Suprapubic skin (tissue), 4 donors: Measurements from ENCODE around the gene DSEL.

Experiments
- CTCF ChIP-seq, 2 donors: fragments of 200-600 bp in 1 of 2; fragments of 450-650 bp in 1 of 2; sonication (generic) in 1 of 2; IDR thresholded peaks; one replicate each; pipeline ENCODE4 v1.5.1; 2016 to 2019; ENCODE audit warnings: antibody characterized with exemption in 2 of 2, mild to moderate bottlenecking in 1 of 2, moderate library complexity in 1 of 2
- EP300 ChIP-seq: sonication (generic); formaldehyde crosslinking; IDR thresholded peaks from one replicate; pipeline ENCODE4 v1.6.1; 2017; ENCODE audit warnings: antibody characterized with exemption
- POLR2A ChIP-seq, 2 donors: fragments of 450-650 bp; IDR thresholded peaks; one replicate each; pipeline ENCODE4 v1.6.1; 2017; ENCODE audit warnings: antibody characterized with exemption in 2 of 2, mild to moderate bottlenecking in 2 of 2, moderate library complexity in 2 of 2
- POLR2AphosphoS5 ChIP-seq, 3 donors: sonication (generic); formaldehyde crosslinking; IDR thresholded peaks; one replicate each; pipeline ENCODE4 v1.6.1; 2017; ENCODE audit warnings: antibody characterized with exemption in 3 of 3

- TF ChIP-seq CTCF (IDR thresholded peaks at IDR 0.05) (no peak), POLR2AphosphoS5 (IDR thresholded peaks at IDR 0.05) (no peak), EP300 (no peak), POLR2A (IDR thresholded peaks at IDR 0.05) (no peak)
These were observed 1.5 kb downstream of the DSEL start for GRCh38 chr18:67514901-67515540.
